Astrocyte (in vitro differentiated cells and primary cell): Measurements from ENCODE around the gene PRKAG2. TPM values are rescaled to one million over a fixed set of nuclear protein-coding genes. Genes with fewer than 3 reads are reported as not detected.
A peak's percentile ranks its signal among the peaks of the same experiment; 100 is the strongest.

Experiments
- DNase-seq: peaks from one replicate; pipeline ENCODE4 v3.0.0-alpha.2; 2010; ENCODE audit warnings: low read depth
- FAIRE-seq: peaks from 2 replicates; lab custom pipeline; 2011; peaks lifted over from hg19 to GRCh38; lab: Jason Lieb, UNC
- H2AFZ ChIP-seq: 2 replicates; pipeline ENCODE4 v1.6.0; 2012; ENCODE audit warnings: low read depth, low read length, inconsistent platforms
- H3K27ac ChIP-seq: 2 replicates; pipeline ENCODE4 v1.5.1; 2011; ENCODE audit warnings: low read depth, low read length, inconsistent platforms
- H3K27me3 ChIP-seq: 2 replicates; pipeline ENCODE4 v1.6.0; 2011; ENCODE audit warnings: low read length, inconsistent platforms; ENCODE audit not compliant: insufficient read depth
- H3K36me3 ChIP-seq: 2 replicates; pipeline ENCODE4 v1.5.1; 2011; ENCODE audit warnings: low read length, inconsistent platforms; ENCODE audit not compliant: insufficient read depth
- H3K4me1 ChIP-seq: 2 replicates; pipeline ENCODE4 v1.5.1; 2011; ENCODE audit warnings: low read length, inconsistent platforms; ENCODE audit not compliant: insufficient read depth
- H3K4me2 ChIP-seq: 2 replicates; pipeline ENCODE4 v1.6.0; 2012; ENCODE audit warnings: low read length, inconsistent platforms
- H3K4me3 ChIP-seq: 2 replicates; pipeline ENCODE4 v1.5.1; 2011; ENCODE audit warnings: low read depth, mild to moderate bottlenecking, low read length, inconsistent platforms; ENCODE audit not compliant: insufficient read depth
- H3K79me2 ChIP-seq: 2 replicates; pipeline ENCODE4 v1.6.0; 2012; ENCODE audit warnings: mild to moderate bottlenecking, low read length, inconsistent platforms; ENCODE audit not compliant: insufficient read depth
- H3K9ac ChIP-seq: 2 replicates; pipeline ENCODE4 v1.6.0; 2012; ENCODE audit warnings: mild to moderate bottlenecking, low read length, inconsistent platforms
- H3K9me3 ChIP-seq: 2 replicates; pipeline ENCODE4 v1.5.1; 2012; ENCODE audit warnings: low read depth, mild to moderate bottlenecking, low read length, inconsistent platforms; ENCODE audit not compliant: insufficient read depth
- H4K20me1 ChIP-seq: 2 replicates; pipeline ENCODE4 v1.6.0; 2012; ENCODE audit warnings: low read length, inconsistent platforms; ENCODE audit not compliant: insufficient read depth
- H3K27ac Mint-ChIP-seq: one replicate; pipeline ENCODE4 v1.8.0; 2021; ENCODE audit warnings: mild to moderate bottlenecking, mixed read lengths; ENCODE audit not compliant: unreplicated experiment
- H3K27me3 Mint-ChIP-seq: one replicate; pipeline ENCODE4 v1.8.0; 2021; ENCODE audit warnings: low read depth, mixed read lengths; ENCODE audit not compliant: unreplicated experiment
- H3K36me3 Mint-ChIP-seq: one replicate; pipeline ENCODE4 v1.8.0; 2021; ENCODE audit warnings: low read depth, mixed read lengths; ENCODE audit not compliant: unreplicated experiment
- H3K4me1 Mint-ChIP-seq: one replicate; pipeline ENCODE4 v1.8.0; 2021; ENCODE audit warnings: low read depth, mixed read lengths; ENCODE audit not compliant: unreplicated experiment
- H3K4me3 Mint-ChIP-seq: one replicate; pipeline ENCODE4 v1.8.0; 2021; ENCODE audit warnings: mild to moderate bottlenecking, moderate library complexity, mixed read lengths; ENCODE audit not compliant: unreplicated experiment
- H3K9me3 Mint-ChIP-seq: one replicate; pipeline ENCODE4 v1.8.0; 2021; ENCODE audit warnings: mild to moderate bottlenecking, mixed read lengths; ENCODE audit not compliant: unreplicated experiment
- CTCF ChIP-seq: IDR thresholded peaks from 2 replicates; pipeline ENCODE4 v1.5.1; 2011; ENCODE audit warnings: low read depth, mild to moderate bottlenecking, inconsistent platforms, low read length, moderate library complexity; ENCODE audit not compliant: insufficient read depth
- EZH2 ChIP-seq: IDR thresholded peaks from 2 replicates; pipeline ENCODE4 v1.6.1; 2012; ENCODE audit warnings: mild to moderate bottlenecking, low read length, inconsistent platforms; ENCODE audit not compliant: insufficient read depth
- total RNA-seq: library from RNA; stranded (reverse); gene quantifications from 2 replicates; pipeline ENCODE4 v1.2.1, GENCODE V29; 2021

The PRKAG2 gene
- total RNA-seq, 1 donor from 2014 or later, result 40.7 TPM

GRCh38 chr7:151867912-151868311, 9.0 kb downstream of the PRKAG2 start:
- peaks cover 12% of the 10 kb centered on the region for H3K27me3 ChIP-seq
- no peaks in the 10 kb centered on the region for H3K36me3 ChIP-seq
- H3K4me1 ChIP-seq, result no peaks in the 10 kb centered on the region
- no peak overlapping the region for H3K4me3 ChIP-seq
- H3K27me3 Mint-ChIP-seq, result peaks cover 61% of the 10 kb centered on the region
- no peaks in the 10 kb centered on the region for H3K36me3 Mint-ChIP-seq
- no peak for FAIRE-seq
- no peaks in the 10 kb centered on the region for H3K4me1 Mint-ChIP-seq
- H3K27ac Mint-ChIP-seq, result no peak overlapping the region
- DNase-seq, result no peak
- no peak overlapping the region for H3K9ac ChIP-seq
- no peaks in the 10 kb centered on the region for H4K20me1 ChIP-seq
- H3K27ac ChIP-seq, result no peak overlapping the region
- peaks cover 3% of the 10 kb centered on the region for H3K9me3 Mint-ChIP-seq
- no peak overlapping the region for H2AFZ ChIP-seq
- no peak for TF ChIP-seq EZH2
- TF ChIP-seq CTCF, result no peak
- H3K9me3 ChIP-seq, result no peaks in the 10 kb centered on the region
- no peaks in the 10 kb centered on the region for H3K79me2 ChIP-seq
- H3K4me2 ChIP-seq, result peak overlapping the region; percentile 17
- H3K4me3 Mint-ChIP-seq, result no peak overlapping the region

- Histone ChIP-seq H3K4me1 (no peaks in the 10 kb centered on the region), H4K20me1 (no peaks in the 10 kb centered on the region), H3K36me3 (no peaks in the 10 kb centered on the region), H3K27ac (no peak overlapping the region), H3K9me3 (no peaks in the 10 kb centered on the region), H3K4me2 (no peak overlapping the region), H3K4me3 (no peak overlapping the region), H2AFZ (no peak overlapping the region), H3K27me3 (peaks cover 12% of the 10 kb centered on the region), H3K9ac (no peak overlapping the region), H3K79me2 (no peaks in the 10 kb centered on the region)
- no peak overlapping the region for H3K27ac Mint-ChIP-seq
- DNase-seq (no peak), FAIRE-seq (no peak)
- TF ChIP-seq CTCF, result no peak
- no peak for TF ChIP-seq EZH2
- no peaks in the 10 kb centered on the region for H3K4me1 Mint-ChIP-seq
- no peaks in the 10 kb centered on the region for H3K36me3 Mint-ChIP-seq
- H3K27me3 Mint-ChIP-seq, result peaks cover 61% of the 10 kb centered on the region
- no peak overlapping the region for H3K4me3 Mint-ChIP-seq
- peaks cover 3% of the 10 kb centered on the region for H3K9me3 Mint-ChIP-seq
These were observed 9.9 kb downstream of the PRKAG2 start for GRCh38 chr7:151866761-151867655.

- Histone ChIP-seq H3K36me3 (no peaks in the 10 kb centered on the region), H3K4me2 (no peak overlapping the region), H3K4me3 (no peak overlapping the region), H3K9me3 (no peaks in the 10 kb centered on the region), H4K20me1 (no peaks in the 10 kb centered on the region), H2AFZ (no peak overlapping the region), H3K4me1 (no peaks in the 10 kb centered on the region), H3K27me3 (peaks cover 12% of the 10 kb centered on the region), H3K79me2 (no peaks in the 10 kb centered on the region), H3K27ac (no peak overlapping the region), H3K9ac (no peak overlapping the region)
- H3K9me3 Mint-ChIP-seq, result peaks cover 2% of the 10 kb centered on the region
- peaks cover 57% of the 10 kb centered on the region for H3K27me3 Mint-ChIP-seq
- no peak overlapping the region for H3K4me3 Mint-ChIP-seq
- FAIRE-seq (no peak), DNase-seq (no peak)
- H3K27ac Mint-ChIP-seq, result no peak overlapping the region
- H3K4me1 Mint-ChIP-seq, result no peaks in the 10 kb centered on the region
- TF ChIP-seq EZH2, result no peak
- no peak for TF ChIP-seq CTCF
- no peaks in the 10 kb centered on the region for H3K36me3 Mint-ChIP-seq
These were observed 10.9 kb downstream of the PRKAG2 start for GRCh38 chr7:151866028-151866427.
